ENCODE results near the gene CUL4B.
A peak's percentile ranks its signal among the peaks of the same experiment; 100 is the strongest.
"Not testable (repeated sequence)": the region's sequence is repeated elsewhere in the genome, so short reads cannot be mapped to it uniquely, and the experiment has no call there.

CUL4B gene

DNA sequence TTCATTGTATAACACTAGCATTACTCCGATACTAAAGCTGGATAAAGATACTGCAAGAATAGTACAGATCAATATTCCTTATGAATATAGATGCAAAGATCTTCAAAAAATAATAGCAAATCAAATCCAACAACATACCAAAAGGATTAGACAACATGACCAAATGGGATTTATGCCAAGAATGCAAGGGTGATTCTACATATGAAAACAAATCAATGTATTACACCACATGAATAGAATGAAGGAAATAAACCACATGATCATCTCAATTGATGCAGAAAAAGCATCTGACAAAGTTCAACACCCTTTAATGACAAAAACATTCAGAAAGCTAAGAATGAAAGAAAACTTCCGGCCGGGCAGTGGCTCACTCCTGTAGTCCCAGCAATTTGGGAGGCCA, 42.8 kb downstream of the CUL4B start:
- no peak for TF ChIP-seq CTCF (IDR thresholded peaks at IDR 0.05; ENCODE audit: insufficient read depth, missing control alignments)
- DNase-seq (ENCODE audit: insufficient read length, low spot score) (no peak), FAIRE-seq (no peak)

GRCh38 chrX:120514236-120514635, 46.5 kb downstream of the CUL4B start:
- peak; percentile 28 for TF ChIP-seq CTCF (IDR thresholded peaks at IDR 0.05; ENCODE audit: insufficient read depth, missing control alignments)
- FAIRE-seq (no peak), DNase-seq (ENCODE audit: insufficient read length, low spot score) (no peak)

GRCh38 chrX:120512627-120513026, 48.1 kb downstream of the CUL4B start:
- FAIRE-seq (no peak), DNase-seq (ENCODE audit: insufficient read length, low spot score) (no peak)
- TF ChIP-seq CTCF (IDR thresholded peaks at IDR 0.05; ENCODE audit: insufficient read depth, missing control alignments), result no peak

- TF ChIP-seq CTCF (IDR thresholded peaks at IDR 0.05; ENCODE audit: insufficient read depth, missing control alignments), result no peak
- DNase-seq (ENCODE audit: insufficient read length, low spot score), result no peak
- FAIRE-seq, result no peak
Observed at GRCh38 chrX:120512222-120512621, 48.5 kb downstream of the CUL4B start.

DNA sequence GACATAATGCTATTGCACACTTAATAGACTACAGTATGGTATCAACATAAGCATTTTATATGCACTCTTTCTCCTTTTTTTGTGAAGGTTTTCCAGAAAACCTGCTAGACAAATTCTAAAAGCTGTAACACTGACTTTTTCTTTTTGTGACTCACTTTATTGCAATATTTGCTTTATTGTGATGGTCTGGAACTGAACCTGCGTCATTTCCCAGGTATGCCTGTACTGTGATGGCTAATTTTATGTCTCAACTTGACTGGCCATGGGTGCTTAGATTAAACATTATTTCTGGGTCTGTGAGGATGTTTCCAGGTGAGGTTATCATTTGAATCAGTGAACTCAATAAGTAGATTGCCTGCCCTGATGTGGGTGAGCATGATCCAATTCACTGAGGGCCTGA, 56.2 kb downstream of the CUL4B start:
- FAIRE-seq, result no peak
- no peak for DNase-seq (ENCODE audit: insufficient read length, low spot score)
- no peak for TF ChIP-seq CTCF (IDR thresholded peaks at IDR 0.05; ENCODE audit: insufficient read depth, missing control alignments)

DNA sequence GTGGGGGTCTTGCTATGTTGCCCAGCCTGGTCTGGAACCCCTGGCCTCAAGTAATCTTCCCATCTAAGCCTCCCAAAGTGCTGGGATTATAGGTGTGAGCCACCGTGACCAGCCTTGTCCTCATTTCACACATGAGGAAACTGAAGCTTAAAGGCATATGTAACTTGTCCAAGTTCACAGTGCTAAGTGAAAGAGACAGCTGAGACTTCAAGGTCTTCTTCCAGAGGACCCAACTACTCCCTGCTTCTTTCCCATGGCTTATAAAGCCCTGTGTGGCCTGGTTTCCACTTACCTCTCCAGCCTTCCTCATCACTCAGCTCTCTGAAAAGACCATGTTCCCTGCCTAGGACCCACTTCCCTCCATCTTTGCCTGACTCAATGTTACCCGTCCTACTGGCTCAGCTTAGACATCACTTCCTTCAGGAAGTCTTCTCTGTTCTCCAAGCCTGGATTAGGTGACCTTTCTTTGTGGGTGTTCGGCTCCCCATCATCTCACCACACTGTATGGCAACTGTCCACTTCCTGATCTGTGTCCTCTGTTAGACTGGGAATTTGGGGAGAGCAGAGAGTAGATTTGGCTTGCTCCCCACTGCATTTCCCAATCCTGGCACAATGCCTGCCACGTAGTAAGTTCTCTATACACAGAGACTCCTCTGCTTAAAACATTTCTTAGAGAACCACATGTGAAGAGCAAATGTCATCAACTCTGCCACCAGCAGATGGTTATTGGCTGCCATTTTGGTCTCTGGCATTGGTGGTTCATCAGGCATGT, 61.3 kb downstream of the CUL4B start:
- FAIRE-seq (no peak), DNase-seq (ENCODE audit: insufficient read length, low spot score) (no peak)
- no peak for TF ChIP-seq CTCF (IDR thresholded peaks at IDR 0.05; ENCODE audit: insufficient read depth, missing control alignments)

DNA sequence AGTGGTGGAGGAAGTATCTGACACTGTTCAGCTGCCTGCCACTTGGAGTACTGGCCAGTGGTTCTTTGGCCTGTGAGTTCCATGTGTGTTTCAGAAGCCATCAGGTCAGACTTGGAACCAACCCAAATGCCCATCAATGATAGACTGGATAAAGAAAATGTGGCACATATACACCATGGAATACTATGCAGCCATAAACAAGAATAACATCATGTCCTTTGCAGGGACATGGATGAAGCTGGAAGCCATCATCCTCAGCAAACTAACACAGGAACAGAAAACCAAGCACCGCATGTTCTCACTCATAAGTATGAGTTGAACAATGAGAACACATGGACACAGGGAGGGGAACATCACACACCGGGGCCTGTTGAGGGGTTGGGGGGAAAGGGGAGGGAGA, 70.6 kb downstream of the CUL4B start:
- not testable (repeated sequence) for DNase-seq (ENCODE audit: insufficient read length, low spot score); FAIRE-seq

All from D721Med (cell line).